ENCODE results near the gene KCNT2. TPM values are rescaled to one million over a fixed set of nuclear protein-coding genes. Genes with fewer than 3 reads are reported as not detected.

KCNT2 gene
- total RNA-seq, 1 donor from 2014 or later = 5.9 TPM

GRCh38 chr1:196410768-196411167 is 197.5 kb downstream of the KCNT2 start:
- no peaks in the 10 kb centered on the region for H3K27me3 Mint-ChIP-seq (ENCODE audit: low read depth, unreplicated experiment)

GRCh38 chr1:196409586-196409985 is 198.7 kb downstream of the KCNT2 start:
- H3K27ac ChIP-seq (ENCODE audit: low read depth, low read length) = no peak overlapping the region

More at GRCh38 chr1:196410768-196411167, 197.5 kb downstream of the KCNT2 start:
- no peaks in the 10 kb centered on the region for H3K36me3 ChIP-seq (ENCODE audit: insufficient read depth, low read length)
- no peak overlapping the region for H3K9ac ChIP-seq (ENCODE audit: low read length)
- Mint-ChIP-seq H3K4me1 (ENCODE audit: low read depth, unreplicated experiment) (peaks cover 28% of the 10 kb centered on the region), H3K36me3 (ENCODE audit: low read depth, unreplicated experiment) (no peaks in the 10 kb centered on the region), H3K27ac (ENCODE audit: unreplicated experiment) (no peak overlapping the region), H3K9me3 (ENCODE audit: unreplicated experiment) (no peaks in the 10 kb centered on the region), H3K4me3 (ENCODE audit: unreplicated experiment) (no peak overlapping the region)
- peaks cover 16% of the 10 kb centered on the region for H3K4me1 ChIP-seq (ENCODE audit: insufficient read depth, low read length)
- DNase-seq (ENCODE audit: low read depth) = no peak
- no peak overlapping the region for H3K27ac ChIP-seq (ENCODE audit: low read depth, low read length)
- no peaks in the 10 kb centered on the region for H3K9me3 ChIP-seq (ENCODE audit: insufficient read depth, low read depth, low read length)
- TF ChIP-seq EZH2 (IDR thresholded peaks at IDR 0.05; ENCODE audit: insufficient read depth, low read length) (no peak), CTCF (IDR thresholded peaks at IDR 0.05; ENCODE audit: insufficient read depth, low read depth, low read length) (no peak)
- FAIRE-seq = no peak
- H3K27me3 ChIP-seq (ENCODE audit: insufficient read depth, low read length) = no peaks in the 10 kb centered on the region
- H2AFZ ChIP-seq (ENCODE audit: low read depth, low read length) = no peak overlapping the region
- H3K4me2 ChIP-seq (ENCODE audit: low read length) = no peak overlapping the region
- no peaks in the 10 kb centered on the region for H3K79me2 ChIP-seq (ENCODE audit: insufficient read depth, low read length)
- H4K20me1 ChIP-seq (ENCODE audit: insufficient read depth, low read length) = no peaks in the 10 kb centered on the region
- H3K4me3 ChIP-seq (ENCODE audit: insufficient read depth, low read depth, low read length) = no peak overlapping the region

More at GRCh38 chr1:196409586-196409985, 198.7 kb downstream of the KCNT2 start:
- FAIRE-seq (peak; percentile 88), DNase-seq (ENCODE audit: low read depth) (peak; percentile 23)
- Histone ChIP-seq H3K4me3 (ENCODE audit: insufficient read depth, low read depth, low read length) (no peak overlapping the region), H2AFZ (ENCODE audit: low read depth, low read length) (no peak overlapping the region), H3K9me3 (ENCODE audit: insufficient read depth, low read depth, low read length) (no peaks in the 10 kb centered on the region), H3K4me2 (ENCODE audit: low read length) (peak overlapping the region; percentile 13), H3K9ac (ENCODE audit: low read length) (no peak overlapping the region), H3K36me3 (ENCODE audit: insufficient read depth, low read length) (no peaks in the 10 kb centered on the region), H3K27me3 (ENCODE audit: insufficient read depth, low read length) (no peaks in the 10 kb centered on the region), H3K4me1 (ENCODE audit: insufficient read depth, low read length) (peaks cover 16% of the 10 kb centered on the region), H3K79me2 (ENCODE audit: insufficient read depth, low read length) (no peaks in the 10 kb centered on the region), H4K20me1 (ENCODE audit: insufficient read depth, low read length) (no peaks in the 10 kb centered on the region)
- H3K4me1 Mint-ChIP-seq (ENCODE audit: low read depth, unreplicated experiment) = peaks cover 28% of the 10 kb centered on the region
- H3K27ac Mint-ChIP-seq (ENCODE audit: unreplicated experiment) = no peak overlapping the region
- no peaks in the 10 kb centered on the region for H3K27me3 Mint-ChIP-seq (ENCODE audit: low read depth, unreplicated experiment)
- no peaks in the 10 kb centered on the region for H3K36me3 Mint-ChIP-seq (ENCODE audit: low read depth, unreplicated experiment)
- H3K4me3 Mint-ChIP-seq (ENCODE audit: unreplicated experiment) = no peak overlapping the region
- H3K9me3 Mint-ChIP-seq (ENCODE audit: unreplicated experiment) = no peaks in the 10 kb centered on the region
- no peak for TF ChIP-seq EZH2 (IDR thresholded peaks at IDR 0.05; ENCODE audit: insufficient read depth, low read length)
- TF ChIP-seq CTCF (IDR thresholded peaks at IDR 0.05; ENCODE audit: insufficient read depth, low read depth, low read length) = no peak
